Superior temporal gyrus (tissue), 1 donor: ENCODE results near the gene KCNC1.

Source experiments
- DNase-seq: peaks from one replicate; pipeline ENCODE4 v3.0.0-alpha.2; 2016; ENCODE audit errors: extremely low spot score

KCNC1 gene

DNA sequence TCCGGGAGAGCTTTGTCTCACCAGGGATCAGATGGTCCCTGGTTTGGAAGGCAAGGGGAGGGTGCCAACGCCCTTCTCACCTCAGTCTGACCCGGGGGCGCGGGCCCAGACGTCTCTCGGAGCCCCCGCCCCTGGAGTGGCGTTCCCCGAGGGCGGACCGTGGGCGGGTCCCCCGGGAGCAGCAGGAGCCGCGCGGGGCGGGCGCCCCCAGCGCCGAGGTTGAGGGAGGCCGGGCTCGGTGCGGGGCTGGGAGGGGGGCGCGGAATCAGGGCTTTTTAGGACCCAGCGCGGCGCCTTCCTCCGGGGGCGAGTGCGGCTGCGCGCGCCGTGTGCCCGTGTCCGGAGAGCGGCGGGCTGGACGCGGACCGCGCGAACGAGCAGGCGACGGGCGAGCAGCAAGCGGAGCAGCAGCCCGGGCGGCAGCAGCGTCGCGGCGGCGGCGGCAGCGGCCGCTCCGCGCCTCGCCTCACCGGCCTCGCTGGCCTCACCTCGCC, at the start of gene KCNC1:
TSS of gene KCNC1 (plus strand) at position 364 of the 494 bp plus-strand sequence. CDS start 1,222 bp downstream, outside the sequence.
- DNase-seq, result no peak

DNA sequence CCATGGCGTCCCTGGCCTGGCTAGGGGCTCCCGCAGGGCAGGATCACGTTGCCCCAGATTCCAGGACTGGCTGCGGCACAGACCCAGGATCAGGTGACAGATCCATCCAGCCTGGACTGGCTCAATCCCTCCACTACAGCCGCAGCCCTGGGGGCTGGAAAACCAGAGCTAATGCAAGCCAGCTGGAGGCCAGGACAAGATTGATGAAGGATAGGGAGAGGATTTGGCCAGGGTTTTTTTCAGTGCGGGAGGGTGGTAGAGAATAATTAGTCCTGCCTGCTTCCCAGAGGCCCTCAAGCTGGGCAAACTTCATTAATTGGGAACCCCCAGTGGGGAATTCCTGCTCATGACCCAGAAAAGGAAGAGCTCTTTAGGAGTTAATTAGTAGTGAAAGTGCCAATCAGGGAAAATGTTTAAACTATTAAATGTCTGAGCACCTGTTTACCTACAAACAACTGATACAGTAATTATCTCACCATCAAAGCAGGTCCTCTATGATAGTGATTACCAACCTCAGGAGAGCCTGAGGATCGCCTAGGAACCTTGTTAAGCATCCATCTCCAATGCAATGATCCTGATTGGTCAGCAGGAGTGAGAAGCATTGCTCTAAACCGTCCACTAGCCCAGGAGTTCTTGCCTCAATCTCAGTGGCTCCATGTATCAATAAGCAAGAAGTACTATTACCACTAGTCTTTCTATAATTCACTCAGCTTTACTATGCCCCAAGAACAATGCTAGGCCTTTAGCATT, 48.2 kb upstream of the KCNC1 start:
- no peak for DNase-seq

DNA sequence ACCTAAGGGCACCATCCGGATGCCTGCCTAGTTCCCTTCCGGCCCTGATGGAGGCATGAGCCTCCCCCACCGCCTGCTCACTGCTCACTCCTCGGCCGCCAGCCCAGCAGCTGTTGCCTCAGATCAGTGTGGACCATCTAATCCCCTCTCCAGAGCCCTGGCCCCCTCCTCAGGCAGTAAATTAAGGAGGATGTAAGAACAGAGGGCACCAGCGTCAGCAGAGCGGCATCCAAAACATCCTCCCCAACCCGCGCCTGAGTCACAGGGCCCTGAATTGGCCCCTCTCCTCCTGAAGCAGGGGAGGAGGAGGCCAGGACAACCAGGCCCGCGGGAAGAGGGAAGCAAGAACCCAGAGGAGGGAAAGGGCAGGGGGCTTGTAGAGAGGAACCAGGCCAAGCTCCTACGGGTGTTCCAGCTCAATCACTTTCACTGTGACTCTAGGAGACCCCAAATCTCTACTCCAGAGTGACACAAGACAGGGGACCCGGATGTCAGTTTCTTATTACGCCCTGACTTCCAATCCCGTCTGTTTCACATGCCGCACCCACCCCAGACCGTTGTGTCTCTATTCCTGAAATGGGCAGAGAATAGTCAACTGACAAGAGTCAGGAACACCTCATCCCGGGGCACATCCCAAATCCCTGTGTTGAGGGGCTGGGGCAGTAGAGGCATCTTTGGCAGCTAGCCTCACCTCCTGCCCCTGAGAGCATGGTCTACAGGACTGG, 46.5 kb upstream of the KCNC1 start:
- DNase-seq, result no peak

DNA sequence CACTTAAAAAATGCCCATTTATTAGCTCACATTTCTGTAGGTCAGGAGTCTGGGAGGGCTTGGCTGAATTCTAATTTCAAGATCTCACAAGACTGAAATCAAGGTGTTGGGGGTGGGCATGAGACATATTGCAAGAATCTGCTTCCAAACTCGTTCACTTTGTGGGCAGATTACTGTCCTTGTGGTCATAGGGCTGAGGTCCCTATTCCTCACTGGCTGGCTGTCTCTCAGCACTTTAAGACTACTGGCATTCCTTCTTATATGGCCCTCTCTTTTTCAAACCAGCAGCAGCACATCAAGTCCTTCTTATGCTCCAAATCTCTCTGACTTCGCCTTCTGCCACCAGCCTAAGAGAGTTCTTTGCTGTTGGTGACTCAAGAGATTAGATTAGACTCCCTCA, 43.0 kb upstream of the KCNC1 start:
- no peak for DNase-seq

DNA sequence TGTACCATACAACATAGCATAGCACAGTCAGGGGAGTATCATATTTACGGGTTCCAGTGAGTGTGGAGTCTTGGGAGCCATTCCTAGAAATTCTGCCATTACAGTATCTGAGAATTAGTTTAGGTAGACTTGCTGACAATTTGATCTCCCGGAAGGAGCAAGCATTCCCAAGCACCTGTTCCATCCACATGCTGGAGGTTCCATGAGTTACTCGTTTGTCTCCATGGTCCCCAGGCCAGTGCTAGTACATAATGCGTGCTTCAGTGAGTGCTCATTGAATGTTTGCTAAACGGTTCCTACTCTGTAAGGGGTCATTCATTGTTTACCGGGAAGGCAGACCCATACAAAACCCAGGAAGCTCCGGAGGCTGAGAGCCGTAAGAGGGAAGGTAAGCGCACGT, 42.6 kb upstream of the KCNC1 start:
- no peak for DNase-seq

DNA sequence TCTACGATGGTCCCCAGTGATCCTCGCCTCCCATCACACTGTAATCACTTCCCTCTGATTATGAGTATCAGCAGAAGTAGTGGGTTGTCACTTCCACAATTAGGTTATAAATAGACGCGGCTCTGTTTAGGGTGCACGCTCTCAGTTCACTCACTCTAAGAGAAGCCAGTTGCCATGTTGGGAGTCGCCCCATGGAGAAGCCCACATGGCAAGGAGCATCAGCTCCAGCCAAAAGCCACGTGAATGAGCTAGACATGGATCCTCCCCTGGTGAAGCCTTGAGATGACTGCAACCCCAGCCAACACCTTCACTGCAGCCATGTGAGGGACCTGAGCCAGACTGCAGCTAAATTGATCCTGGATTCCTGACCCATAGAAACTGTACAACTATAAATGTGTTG, 41.6 kb upstream of the KCNC1 start:
- no peak for DNase-seq

DNA sequence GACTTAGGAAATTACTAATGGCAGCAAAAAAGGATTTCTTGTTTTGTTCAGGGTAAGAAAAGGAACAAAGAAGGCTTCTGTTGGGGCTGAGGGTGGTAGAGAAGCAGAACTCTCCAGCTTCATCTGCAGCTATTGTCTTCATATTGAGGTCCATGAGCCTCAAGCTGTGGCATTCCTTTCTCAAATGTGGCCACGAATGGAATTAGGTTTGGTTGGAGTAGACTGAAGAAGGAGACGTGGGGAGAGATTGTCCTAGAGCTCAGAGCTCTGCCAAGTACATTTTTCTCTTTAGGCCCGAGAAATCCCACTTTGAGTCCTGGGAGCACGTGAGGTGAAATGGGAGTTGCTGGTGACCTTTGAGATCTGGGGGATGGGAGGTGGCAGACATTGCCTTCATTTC, 41.0 kb upstream of the KCNC1 start:
- DNase-seq, result no peak

DNA sequence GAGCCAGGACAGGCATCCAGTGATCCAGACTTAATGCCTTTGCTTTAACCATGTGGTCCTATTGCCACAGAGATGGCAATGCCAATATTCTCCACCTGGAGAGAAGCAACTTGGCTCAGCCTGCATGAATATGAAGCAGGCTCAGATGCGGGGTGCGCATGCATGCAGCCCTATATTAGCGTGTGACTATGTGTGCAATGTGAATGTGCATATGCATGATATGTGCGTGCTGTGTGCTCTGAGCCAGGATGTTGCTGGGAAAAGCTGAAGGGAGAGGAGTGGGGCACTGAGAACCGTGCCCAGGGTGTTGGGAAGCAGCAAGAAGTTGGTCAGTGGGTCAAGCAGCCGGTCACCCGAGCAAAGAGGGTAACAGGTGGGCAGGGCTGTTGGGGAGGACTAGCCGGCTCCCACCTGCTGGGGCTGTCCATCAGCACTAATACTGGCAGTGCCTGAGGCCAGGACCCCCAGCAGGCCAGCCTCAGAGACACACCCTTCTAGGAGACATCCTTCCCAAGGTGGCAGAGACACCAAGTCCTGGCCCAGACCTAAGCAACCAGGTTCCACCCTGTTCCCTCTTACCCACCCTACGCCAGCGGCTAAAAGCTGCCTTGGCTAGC, 40.0 kb upstream of the KCNC1 start:
- DNase-seq, result no peak

DNA sequence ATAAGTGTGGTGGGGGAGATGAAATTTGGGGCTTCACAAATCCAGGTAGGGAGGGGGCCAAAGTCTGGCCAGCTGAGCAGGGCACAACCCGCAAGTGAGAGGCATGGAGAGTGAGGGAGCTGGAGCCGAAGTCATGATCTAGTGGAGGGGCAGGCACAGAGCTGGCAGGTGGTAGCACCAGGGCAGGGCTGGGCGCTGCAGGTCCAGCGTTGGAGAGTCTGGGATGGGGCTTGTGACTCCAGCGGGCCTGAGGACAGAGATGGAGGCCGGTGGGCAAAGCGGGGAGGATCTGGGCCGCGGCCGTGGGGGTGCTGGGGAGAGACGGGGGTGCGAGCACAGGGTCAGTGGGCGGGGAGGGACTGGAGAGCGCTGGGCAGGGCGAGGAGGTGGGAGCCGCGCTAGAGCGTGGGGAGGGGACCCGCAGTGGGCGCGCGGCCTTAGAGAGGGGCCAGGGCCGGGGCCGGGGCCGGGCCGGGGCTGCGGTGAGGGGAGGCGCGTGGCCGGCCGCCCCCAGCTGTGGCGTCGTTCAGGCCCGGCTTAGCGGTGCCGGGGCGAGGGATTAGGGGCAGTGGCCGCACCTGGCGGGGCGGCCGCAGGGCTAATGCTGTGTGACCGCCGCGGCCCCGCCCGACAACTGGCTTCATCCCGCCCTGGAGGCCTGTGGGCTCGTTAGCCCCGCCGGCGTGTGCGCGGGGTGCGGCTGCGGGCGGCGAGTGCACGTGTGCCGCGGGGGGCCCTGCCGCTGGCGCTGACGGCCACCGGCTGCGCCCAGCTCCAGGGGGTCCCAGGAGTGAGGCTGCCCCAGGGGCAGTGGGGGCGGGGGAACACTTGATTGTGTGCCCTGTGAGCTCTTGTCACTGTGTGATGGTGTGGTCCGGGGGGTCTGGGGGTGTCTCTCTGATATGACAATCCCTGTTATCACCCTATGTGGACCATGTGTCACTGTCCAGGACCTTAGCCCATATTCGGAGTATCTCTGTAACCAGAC, 38.8 kb upstream of the KCNC1 start:
- no peak for DNase-seq

DNA sequence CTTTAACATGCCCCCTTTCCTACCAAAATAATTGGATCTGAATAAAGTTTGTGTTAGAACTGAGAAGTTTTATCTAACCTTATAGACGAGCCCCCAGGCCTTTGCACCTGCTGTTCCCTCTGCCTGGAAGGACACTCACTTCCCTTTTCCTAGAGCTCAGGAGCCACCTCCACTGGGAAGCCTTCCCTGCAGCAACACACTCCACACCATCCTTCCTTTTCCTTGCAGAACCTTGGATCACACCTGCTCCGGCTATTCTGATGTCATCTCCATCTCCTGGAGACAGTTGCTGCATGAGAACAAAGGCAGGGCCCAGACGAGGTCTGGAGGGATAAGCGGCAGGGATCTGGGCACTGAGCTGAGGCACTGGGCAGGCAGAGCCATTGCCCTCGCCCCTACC, 37.8 kb upstream of the KCNC1 start:
- DNase-seq, result no peak

DNA sequence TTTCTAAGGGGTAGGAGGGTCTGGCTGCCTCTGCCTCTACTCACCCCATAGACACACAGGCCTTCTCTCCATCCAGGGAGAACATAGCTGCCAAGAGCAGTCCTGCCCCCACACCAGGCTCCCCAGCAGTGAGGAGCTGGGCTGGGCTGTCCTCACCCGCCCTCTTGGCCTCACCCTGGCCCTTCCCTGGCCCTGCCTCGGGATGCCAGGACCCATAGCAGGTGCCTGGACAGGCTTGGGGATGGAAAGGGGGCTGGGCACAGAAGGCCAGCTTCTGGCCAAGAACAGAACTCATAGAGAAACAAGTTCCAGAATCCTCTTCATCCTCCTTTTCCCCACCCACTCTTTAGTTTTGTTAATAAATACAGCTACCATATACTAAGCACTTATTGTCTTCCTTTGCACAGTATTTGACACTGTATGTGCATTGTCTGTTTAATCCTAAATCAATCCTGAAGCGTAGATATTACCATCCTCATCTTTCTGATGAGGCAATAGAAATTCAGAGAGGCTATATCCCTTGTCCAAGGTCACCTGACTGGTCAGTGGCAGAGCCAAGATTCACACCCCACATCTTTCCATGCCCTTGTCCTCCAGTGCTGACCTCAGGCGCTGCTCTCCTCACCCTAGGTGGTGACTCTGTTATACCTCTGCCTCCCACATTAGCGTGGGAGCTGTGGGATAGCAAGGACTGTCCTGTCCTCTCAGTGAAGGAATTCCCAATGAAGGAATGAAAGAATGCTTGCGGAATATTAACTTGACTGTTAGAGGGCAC, 37.2 kb upstream of the KCNC1 start:
- no peak for DNase-seq

DNA sequence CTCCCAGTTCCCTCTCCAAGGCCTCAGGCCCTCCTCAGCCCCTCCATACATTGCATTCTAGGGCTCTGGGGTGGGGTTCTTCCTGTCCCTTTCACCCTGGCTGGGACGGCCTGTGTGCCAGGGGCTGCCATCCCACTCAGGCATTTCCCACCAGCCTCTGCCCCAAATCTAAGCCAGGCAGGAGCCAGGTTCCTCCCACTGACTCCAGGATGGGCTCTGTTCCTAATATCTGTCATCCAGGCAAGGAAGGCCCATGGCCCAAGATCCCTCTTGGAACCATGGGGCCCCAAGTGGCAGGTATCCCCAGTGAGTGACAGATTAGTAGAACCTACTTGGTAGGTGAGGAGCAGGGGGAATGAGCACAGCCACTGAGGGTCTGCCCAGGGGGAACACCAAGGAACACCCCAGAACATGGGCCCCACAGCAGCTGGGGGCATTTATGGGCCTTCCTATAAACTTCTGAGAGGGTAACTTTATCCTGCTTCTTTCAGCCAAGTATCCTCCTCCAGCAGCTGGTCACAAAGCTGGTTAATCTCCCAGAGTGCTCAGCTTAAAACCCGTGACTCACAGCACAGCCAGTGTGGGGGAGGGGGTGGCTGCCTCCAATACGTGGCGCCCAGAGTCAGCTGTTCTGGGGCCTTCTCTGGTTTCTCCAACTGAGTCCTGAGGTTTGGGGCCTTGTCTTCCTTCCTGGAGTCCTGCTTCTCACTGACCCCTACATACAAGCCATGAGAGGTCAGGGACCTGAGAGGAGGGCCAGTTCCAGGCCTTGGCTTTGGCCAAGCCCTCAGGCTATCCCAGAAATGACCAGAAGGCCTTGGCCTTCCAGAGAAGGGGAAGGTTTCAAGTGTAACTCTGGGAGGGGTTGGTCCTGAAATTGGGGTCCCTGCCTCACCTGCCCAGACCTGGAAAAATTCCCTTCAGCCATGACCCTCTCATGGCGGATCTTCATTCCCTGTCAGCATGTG, 35.1 kb upstream of the KCNC1 start:
- DNase-seq, result no peak

DNA sequence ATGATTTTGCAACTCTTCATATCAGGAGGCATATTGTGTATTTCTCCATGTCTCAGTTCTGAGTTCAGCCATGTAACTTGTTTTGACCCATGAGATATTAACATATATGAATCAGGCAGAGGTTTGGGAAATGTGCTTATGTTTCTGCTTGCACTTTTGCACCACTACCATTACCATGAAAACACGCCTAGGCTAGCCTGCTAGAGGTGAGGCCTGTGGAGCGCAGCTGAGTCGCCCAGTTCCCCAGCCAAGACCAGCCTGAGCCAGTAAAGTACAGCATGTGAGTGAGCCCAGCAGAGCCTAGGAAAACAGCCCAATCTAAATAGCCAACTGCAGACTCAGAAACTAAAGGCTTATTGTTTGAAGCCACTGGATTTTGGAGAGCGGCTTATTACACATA, 33.6 kb upstream of the KCNC1 start:
- no peak for DNase-seq

DNA sequence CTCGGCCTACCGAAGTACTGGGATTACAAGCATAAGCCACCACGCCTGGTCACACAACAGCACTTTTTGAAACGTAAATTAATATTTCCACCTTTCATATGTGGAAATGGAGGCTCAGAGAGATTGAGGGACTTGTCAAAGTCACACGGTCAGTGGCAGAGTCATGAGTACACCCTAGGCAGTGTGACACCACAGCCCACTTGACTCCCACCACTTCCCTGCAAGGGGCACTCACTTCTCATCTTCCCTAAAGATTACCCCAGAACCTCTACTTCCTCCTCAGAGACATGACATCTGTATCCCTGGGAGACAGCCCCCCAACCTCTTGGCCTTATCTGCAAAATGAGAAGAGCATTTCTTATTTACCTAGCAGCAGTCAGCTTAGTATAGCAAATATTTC, 31.7 kb upstream of the KCNC1 start:
- DNase-seq, result no peak

DNA sequence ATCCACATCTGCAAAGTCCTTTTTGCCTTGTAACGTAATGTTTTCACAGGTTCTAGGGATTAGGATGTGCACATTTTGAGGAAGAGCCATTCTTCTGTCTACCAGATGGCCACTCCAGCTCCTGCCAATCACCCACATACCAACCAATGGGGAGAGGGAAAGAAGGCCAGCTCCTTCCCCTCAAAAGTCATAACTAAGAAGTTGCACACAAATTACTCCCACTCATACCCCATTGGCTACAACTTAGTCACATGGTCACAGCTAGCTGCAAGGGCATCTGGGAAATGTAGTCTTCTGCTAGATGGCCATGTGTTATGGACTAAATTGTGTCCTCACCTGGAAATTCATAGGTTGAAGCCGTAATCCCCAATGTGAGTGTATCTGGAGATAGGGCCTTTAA, 30.6 kb upstream of the KCNC1 start:
- no peak for DNase-seq

DNA sequence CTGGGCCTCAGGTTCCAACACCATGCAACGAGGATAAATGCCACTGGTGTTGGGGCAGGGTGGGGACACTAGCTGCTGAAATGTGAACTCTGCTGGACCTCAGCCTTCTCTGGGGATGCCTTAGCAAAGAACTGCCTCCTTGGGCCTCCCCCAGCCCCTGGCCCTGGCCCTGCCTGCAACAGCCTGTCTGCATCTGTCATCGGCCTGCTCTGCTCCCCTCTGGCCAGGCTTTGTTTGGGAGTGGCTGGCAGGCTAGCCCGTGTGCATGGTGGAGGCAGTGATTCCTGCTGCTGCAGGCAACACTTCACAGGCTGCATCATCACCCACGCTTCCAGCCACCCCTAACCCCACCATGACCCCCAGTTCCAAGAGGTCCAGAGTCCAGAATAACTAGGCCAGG, 26.8 kb upstream of the KCNC1 start:
- DNase-seq, result no peak

DNA sequence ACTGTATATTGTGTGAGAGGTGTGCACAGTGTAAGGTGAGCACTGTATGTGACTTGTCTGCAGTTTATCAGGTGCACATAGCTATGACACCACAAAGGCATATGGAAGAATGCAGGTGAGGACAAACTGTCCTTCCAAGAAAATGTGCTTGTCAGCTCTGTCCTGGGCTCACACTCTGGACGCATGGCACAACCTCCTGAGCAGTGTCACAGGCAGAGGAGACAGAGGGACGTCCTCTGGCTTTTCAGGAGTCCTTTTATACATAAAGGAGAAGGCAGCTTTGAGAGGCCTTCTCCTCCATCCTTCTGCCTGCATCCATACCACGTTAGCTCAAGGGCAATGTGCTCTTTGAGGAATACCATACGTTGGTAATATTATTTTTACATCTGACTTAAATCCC, 22.7 kb upstream of the KCNC1 start:
- DNase-seq, result no peak

DNA sequence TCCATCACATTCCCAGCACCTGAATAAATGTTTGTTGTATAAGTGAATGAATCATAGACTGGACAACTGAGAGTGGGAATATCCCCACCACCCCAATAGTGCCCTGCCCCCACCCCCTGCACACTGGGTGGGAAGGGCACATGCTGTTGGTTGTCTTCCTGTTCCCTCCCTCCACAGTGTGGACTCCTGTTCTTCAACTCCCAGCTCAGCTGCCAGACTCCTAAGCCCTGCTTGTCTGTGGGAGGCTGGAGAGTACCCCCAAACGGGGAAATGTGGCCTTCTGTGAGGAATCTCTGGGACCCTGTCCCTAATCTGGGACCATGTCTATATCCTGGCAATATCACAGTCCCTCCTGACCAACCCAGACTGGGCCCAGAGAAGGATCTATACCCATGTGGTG, 20.7 kb upstream of the KCNC1 start:
- no peak for DNase-seq

DNA sequence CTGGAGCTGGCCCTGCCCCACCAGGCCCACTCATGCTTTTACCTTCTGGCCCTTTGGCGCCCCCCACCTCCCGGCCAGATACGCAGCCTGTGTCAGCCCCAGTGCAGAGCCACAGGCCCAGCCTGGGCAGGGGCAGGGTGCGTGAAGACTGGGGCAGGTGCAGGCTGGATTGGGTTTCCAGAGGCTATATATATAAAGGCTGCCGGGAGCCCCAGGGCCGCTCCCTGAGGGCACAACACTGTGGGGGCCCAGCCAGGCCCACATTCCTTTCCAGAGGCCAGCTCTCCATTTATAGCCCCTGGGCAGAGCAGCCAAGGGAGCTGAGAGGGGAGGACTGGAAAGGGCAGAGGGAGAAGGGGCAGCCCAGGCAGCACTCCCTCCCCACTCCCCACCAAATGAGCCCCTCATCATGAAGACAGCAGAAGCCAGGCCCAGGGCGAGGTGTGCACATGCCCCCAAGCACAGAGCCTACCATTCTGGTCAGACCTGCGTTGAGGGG, 20.2 kb upstream of the KCNC1 start:
- no peak for DNase-seq

DNA sequence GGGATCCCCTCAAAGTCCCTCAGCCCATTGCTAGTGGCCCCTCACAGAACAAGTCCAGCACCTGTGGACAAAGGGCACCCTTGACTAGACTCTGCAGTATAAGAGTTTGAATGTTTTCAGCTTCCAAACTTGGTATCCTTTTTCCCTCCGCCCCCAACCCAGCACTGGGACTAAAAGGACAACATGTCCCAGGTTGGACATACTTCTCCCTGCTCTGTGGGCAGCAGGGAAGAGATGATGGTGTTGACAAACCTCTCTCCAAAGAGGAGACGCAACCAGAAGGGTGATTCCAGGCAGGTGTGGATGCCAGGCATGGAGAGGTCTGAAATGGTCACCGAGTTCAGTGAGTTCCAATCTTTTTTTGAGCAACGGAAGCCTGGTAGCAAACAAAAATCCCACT, 19.7 kb upstream of the KCNC1 start:
- DNase-seq, result no peak
